MCF 10A (cell line): ENCODE results near the gene FBXL19. TPM values are rescaled to one million over a fixed set of nuclear protein-coding genes. Genes with fewer than 3 reads are reported as not detected.

Experiments
- Bru-seq: library from RNA; stranded (reverse); fragments of 400-500 nt; gene quantifications from one replicate; lab custom pipeline; 2021; lab: Mats Ljungman, UMichigan
- BruChase-seq, 2 experiments: library from RNA; stranded (reverse); fragments of 400-500 nt; gene quantifications; one replicate each; lab custom pipeline; 2021; lab: Mats Ljungman, UMichigan
- BruUV-seq: library from RNA; stranded (reverse); fragments of 400-500 nt; replicated peaks from 2 replicates; lab custom pipeline; 2021; lab: Mats Ljungman, UMichigan
- CTCF ChIA-PET: fragments of 300-600 bp; sonication (Branson Sonifier 250); formaldehyde crosslinking; extraction: SDS; loops from one replicate; lab custom pipeline; 2021; ENCODE audit warnings: antibody characterized with exemption, inconsistent platforms; lab: Yijun Ruan, JAX
- POLR2A ChIA-PET: fragments of 300-600, 350-650 bp; sonication (Branson Sonifier 250); formaldehyde crosslinking; extraction: SDS; loops from one replicate; lab custom pipeline; 2020; ENCODE audit warnings: antibody characterized with exemption, inconsistent platforms; lab: Yijun Ruan, JAX
- DNase-seq: peaks from one replicate; pipeline ENCODE4 v3.0.0-alpha.2; 2018; ENCODE audit not compliant: unreplicated experiment
- H3K27ac Mint-ChIP-seq: one replicate; pipeline ENCODE4 v1.8.0; 2022; ENCODE audit warnings: mild to moderate bottlenecking, low read depth, mixed read lengths; ENCODE audit not compliant: unreplicated experiment
- H3K27me3 Mint-ChIP-seq: one replicate; pipeline ENCODE4 v1.8.0; 2022; ENCODE audit warnings: mixed read lengths; ENCODE audit not compliant: insufficient read depth, unreplicated experiment
- H3K36me3 Mint-ChIP-seq: one replicate; pipeline ENCODE4 v1.8.0; 2022; ENCODE audit warnings: mild to moderate bottlenecking, moderate library complexity, mixed read lengths; ENCODE audit not compliant: insufficient read depth, unreplicated experiment
- H3K4me1 Mint-ChIP-seq: one replicate; pipeline ENCODE4 v1.8.0; 2022; ENCODE audit warnings: mixed read lengths; ENCODE audit not compliant: insufficient read depth, unreplicated experiment
- H3K4me3 Mint-ChIP-seq: one replicate; pipeline ENCODE4 v1.8.0; 2022; ENCODE audit warnings: mild to moderate bottlenecking, moderate library complexity, mixed read lengths; ENCODE audit not compliant: unreplicated experiment
- H3K9me3 Mint-ChIP-seq: one replicate; pipeline ENCODE4 v1.8.0; 2022; ENCODE audit warnings: mixed read lengths; ENCODE audit not compliant: unreplicated experiment
- CTCF ChIP-seq: fragments of 200-600 bp; IDR thresholded peaks from one replicate; pipeline ENCODE4 v1.8.0; 2022; ENCODE audit warnings: antibody characterized with exemption, mild to moderate bottlenecking; ENCODE audit not compliant: unreplicated experiment
- intact Hi-C: fragments of 100-400 bp; cut with micrococcal nuclease; formaldehyde crosslinking; loops from 2 replicates; pipeline ENCODE4 v1.14.1; 2022
- long read RNA-seq: library from polyadenylated mRNA; stranded (forward); transcript quantifications from one replicate; pipeline ENCODE4 v2.0.0, GENCODE V29; 2022
- total RNA-seq: library from RNA; stranded (reverse); gene quantifications from 2 replicates; pipeline ENCODE4 v1.2.3, GENCODE V29; 2022

The FBXL19 gene
- total RNA-seq = 18.0 and 23.4 TPM in 2 replicates
- Bru-seq, nascent RNA = percentile 53 among the genes with signal in this experiment
- BruChase-seq, experiment 1, labeled RNA remaining after a 6-hour chase = percentile 65 among the genes with signal in this experiment
- BruChase-seq, experiment 2, labeled RNA remaining after a 2-hour chase = percentile 60 among the genes with signal in this experiment
- long read RNA-seq, partial matches to known transcripts = 0 of 3 reads
- long read RNA-seq, other reads (novel, unspliced or antisense) = 3 of 3 reads

- no peak for DNase-seq
- Mint-ChIP-seq H3K9me3 (peaks cover 4% of the 10 kb centered on the region), H3K4me3 (peak within 1 kb of the TSS; percentile 98), H3K4me1 (peaks cover 14% of the 10 kb centered on the region), H3K27me3 (no peaks in the 10 kb centered on the region), H3K27ac (peak within 1 kb of the TSS; percentile 100), H3K36me3 (peaks cover 28% of the 10 kb centered on the region)
- ChIA-PET POLR2A (interaction anchor here (0.6 to 1.0 kb wide), 2 partner anchors 17 to 88 kb away, joined by 3 to 5 read pairs; no protein-coding TSS in a partner anchor), CTCF (interaction anchor here (4.5 kb wide), 1 partner anchor 18 kb away, joined by 29 read pairs; no protein-coding TSS in a partner anchor)
- no peak for TF ChIP-seq CTCF
- BruUV-seq = no TSS peak
- intact Hi-C loops = loop anchor here (1.0 to 2.0 kb wide), 2 partner anchors 19 to 29 kb away; partner anchors contain the start of gene BCL7C
Measured at GRCh38 chr16:30923554-30924075, at the start of gene FBXL19. Gene FBXL19 (plus strand): TSS chr16:30923572. CDS start chr16:30925755, 2,183 bp downstream.

GRCh38 chr16:30874244-30874820, 49.0 kb upstream of the FBXL19 start:
- Mint-ChIP-seq H3K4me3 (peak overlapping the region; percentile 91), H3K9me3 (no peaks in the 10 kb centered on the region), H3K27me3 (no peaks in the 10 kb centered on the region), H3K27ac (peak overlapping the region; percentile 72), H3K36me3 (peaks cover 18% of the 10 kb centered on the region), H3K4me1 (peaks cover 12% of the 10 kb centered on the region)
- ChIA-PET CTCF (interaction anchor here (0.6 to 4.1 kb wide), 7 partner anchors 13 to 67 kb away, joined by 4 to 23 read pairs (median 5); partner anchors contain the start of gene BCL7C), POLR2A (interaction anchor here (0.7 to 3.9 kb wide), 18 partner anchors 12 to 87 kb away, joined by 3 to 43 read pairs (median 7); partner anchors contain the start of genes BCL7C, CTF1 and ZNF629)
- DNase-seq = no peak
- no peak for TF ChIP-seq CTCF
- BruUV-seq = no TSS peak
- intact Hi-C loops = no loop called here

GRCh38 chr16:30874821-30875717, 48.3 kb upstream of the FBXL19 start:
- Mint-ChIP-seq H3K27me3 (no peaks in the 10 kb centered on the region), H3K27ac (peak overlapping the region; percentile 72), H3K9me3 (no peaks in the 10 kb centered on the region), H3K4me1 (peaks cover 12% of the 10 kb centered on the region), H3K4me3 (peak overlapping the region; percentile 91), H3K36me3 (peaks cover 26% of the 10 kb centered on the region)
- no peak for TF ChIP-seq CTCF
- intact Hi-C loops = no loop called here
- POLR2A ChIA-PET = interaction anchor here (0.7 to 3.9 kb wide), 22 partner anchors 11 to 462 kb away, joined by 3 to 43 read pairs (median 6); partner anchors contain the start of genes BCL7C, CTF1, PHKG2 and ZNF629
- BruUV-seq = TSS peak; percentile 51
- peak; percentile 85 for DNase-seq
- CTCF ChIA-PET = interaction anchor here (0.6 to 4.1 kb wide), 9 partner anchors 12 to 70 kb away, joined by 3 to 23 read pairs (median 5); partner anchors contain the start of genes BCL7C and CTF1
